Measurements from ENCODE around the gene SLBP. TPM values are rescaled to one million over a fixed set of nuclear protein-coding genes. Genes with fewer than 3 reads are reported as not detected.

SLBP gene
- total RNA-seq, 2 donors from 2014 or later: 46.7 to 84.5 TPM

DNA sequence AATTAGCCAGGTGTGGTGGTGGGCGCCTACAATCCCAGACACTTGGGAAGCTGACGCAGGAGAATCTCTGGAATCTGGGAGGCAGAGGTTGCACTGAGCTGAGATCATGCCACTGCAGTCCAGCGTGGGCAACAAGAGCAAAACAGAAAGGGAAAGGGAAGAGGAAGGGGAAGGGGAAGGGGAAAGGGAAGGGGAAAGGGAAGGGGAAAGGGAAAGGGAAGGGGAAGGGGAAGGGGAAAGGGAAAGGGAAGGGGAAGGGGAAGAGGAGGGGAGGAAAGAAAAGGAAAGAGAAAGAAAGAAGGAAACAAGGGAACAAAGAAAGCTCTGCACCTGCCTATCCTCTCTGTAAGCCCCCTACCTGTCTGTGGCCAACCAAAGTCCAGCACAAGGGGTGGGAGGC is 63.2 kb downstream of the SLBP start:
- TF ChIP-seq POLR2A (IDR thresholded peaks at IDR 0.05) (no peak), POLR2AphosphoS5 (IDR thresholded peaks at IDR 0.05) (no peak)
- TF ChIP-seq, protein P1, sequence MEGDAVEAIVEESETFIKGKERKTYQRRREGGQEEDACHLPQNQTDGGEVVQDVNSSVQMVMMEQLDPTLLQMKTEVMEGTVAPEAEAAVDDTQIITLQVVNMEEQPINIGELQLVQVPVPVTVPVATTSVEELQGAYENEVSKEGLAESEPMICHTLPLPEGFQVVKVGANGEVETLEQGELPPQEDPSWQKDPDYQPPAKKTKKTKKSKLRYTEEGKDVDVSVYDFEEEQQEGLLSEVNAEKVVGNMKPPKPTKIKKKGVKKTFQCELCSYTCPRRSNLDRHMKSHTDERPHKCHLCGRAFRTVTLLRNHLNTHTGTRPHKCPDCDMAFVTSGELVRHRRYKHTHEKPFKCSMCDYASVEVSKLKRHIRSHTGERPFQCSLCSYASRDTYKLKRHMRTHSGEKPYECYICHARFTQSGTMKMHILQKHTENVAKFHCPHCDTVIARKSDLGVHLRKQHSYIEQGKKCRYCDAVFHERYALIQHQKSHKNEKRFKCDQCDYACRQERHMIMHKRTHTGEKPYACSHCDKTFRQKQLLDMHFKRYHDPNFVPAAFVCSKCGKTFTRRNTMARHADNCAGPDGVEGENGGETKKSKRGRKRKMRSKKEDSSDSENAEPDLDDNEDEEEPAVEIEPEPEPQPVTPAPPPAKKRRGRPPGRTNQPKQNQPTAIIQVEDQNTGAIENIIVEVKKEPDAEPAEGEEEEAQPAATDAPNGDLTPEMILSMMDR (IDR thresholded peaks at IDR 0.05): no peak
- DNase-seq (ENCODE audit: low spot score): no peak
- Histone ChIP-seq H3K4me3 (no peak overlapping the region), H3K4me1 (replicated peaks) (no peaks in the 10 kb centered on the region), H3K27ac (no peak overlapping the region), H3K9me3 (no peaks in the 10 kb centered on the region), H3K36me3 (no peaks in the 10 kb centered on the region), H3K27me3 (replicated peaks; ENCODE audit: insufficient read depth) (no peaks in the 10 kb centered on the region)
- intact Hi-C loops (cut with DNase I): no loop called here
- WGBS: 83% methylated on average over 3 of the region's 3 CpGs

DNA sequence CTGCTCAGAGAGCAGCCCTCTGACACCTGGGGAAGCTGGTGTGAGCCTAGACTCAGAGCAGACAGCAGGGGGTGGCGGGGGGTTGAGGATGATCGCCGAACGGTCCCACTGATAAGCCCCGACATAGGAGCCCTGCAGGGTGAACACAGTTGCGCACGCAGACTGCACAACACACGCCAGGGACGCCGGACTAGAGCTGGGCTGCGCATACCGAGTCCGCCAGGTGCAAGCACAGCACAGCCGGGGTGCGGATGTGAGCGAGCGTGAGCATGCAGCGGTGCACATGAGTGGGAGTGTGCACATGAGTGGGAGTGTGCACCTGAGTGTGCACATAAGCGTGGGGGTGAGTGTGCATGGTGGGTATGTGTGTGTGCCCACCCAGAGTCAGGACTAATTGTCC is 64.7 kb downstream of the SLBP start:
- TF ChIP-seq POLR2A (IDR thresholded peaks at IDR 0.05) (no peak), POLR2AphosphoS5 (IDR thresholded peaks at IDR 0.05) (no peak)
- TF ChIP-seq, protein P1 (IDR thresholded peaks at IDR 0.05): no peak
- intact Hi-C loops (cut with DNase I): no loop called here
- WGBS: 89% methylated on average over 19 of the region's 19 CpGs
- H3K36me3 ChIP-seq: no peaks in the 10 kb centered on the region
- no peaks in the 10 kb centered on the region for H3K4me1 ChIP-seq (replicated peaks)
- H3K9me3 ChIP-seq: no peaks in the 10 kb centered on the region
- no peaks in the 10 kb centered on the region for H3K27me3 ChIP-seq (replicated peaks; ENCODE audit: insufficient read depth)
- H3K4me3 ChIP-seq: no peak overlapping the region
- no peak overlapping the region for H3K27ac ChIP-seq
- no peak for DNase-seq (ENCODE audit: low spot score)

DNA sequence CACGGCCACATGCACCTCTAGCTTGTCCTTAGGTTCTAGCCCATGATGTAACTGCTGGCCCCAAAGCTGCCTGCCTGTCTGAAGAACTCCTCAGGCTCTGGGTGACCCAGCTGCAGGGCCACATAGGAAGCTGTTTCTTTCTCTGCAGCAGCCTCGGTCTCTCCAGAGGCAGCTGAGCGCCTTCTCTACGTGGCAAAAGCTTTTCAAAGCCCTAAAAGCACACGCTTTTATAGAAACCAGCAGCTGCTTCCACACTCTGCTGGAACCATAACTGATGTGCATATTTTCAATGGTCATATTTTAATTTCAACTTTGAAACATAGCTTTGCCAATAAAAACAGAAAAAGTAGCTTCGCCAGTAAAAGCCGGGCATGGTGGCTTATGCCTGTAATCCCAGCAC is 65.4 kb downstream of the SLBP start:
- TF ChIP-seq, protein P1 (IDR thresholded peaks at IDR 0.05): no peak
- TF ChIP-seq POLR2A (IDR thresholded peaks at IDR 0.05): no peak
- TF ChIP-seq POLR2AphosphoS5 (IDR thresholded peaks at IDR 0.05): no peak
- no peaks in the 10 kb centered on the region for H3K36me3 ChIP-seq
- intact Hi-C loops (cut with DNase I): no loop called here
- no peak overlapping the region for H3K4me3 ChIP-seq
- no peak for DNase-seq (ENCODE audit: low spot score)
- no peaks in the 10 kb centered on the region for H3K27me3 ChIP-seq (replicated peaks; ENCODE audit: insufficient read depth)
- H3K4me1 ChIP-seq (replicated peaks): no peaks in the 10 kb centered on the region
- H3K27ac ChIP-seq: no peak overlapping the region
- H3K9me3 ChIP-seq: no peaks in the 10 kb centered on the region
- WGBS: 81% methylated on average over 7 of the region's 7 CpGs

DNA sequence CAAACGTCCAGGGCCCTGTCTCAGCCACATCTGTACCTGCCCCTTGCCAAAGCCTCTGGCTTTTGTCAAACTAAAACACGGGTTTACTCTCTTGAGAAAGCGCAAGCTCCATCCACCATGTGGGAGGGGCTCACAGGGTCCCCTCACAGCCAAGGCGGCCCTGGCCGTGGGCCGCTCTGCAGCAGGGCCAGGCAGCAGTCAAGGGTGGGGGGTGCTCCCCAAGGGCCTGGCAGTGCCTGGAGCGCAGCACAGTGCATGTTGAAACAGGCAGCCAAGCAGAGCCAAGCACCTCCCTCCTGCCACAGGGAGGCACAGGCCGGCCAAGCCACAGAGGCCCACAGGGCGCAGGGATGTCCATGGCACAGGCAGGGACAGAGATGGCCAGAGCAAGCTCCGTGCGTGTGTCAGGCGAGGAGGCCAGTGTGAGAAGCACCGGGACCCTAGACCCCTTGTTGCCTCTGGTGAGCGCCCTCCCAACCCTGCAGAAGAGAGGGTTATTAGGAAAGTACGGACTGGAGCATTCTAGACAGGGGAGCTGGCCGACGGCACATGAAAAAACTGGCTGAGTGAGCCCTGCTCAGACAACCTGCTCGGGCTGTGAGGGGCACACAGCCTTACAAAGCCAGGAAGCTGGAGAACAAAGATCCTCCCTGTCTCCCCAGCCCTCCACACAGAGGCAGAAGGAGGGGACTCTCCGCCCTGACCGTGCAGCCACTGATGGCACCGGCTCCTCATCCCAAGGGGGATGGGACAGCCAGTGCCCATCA is 67.0 kb downstream of the SLBP start:
- peak; percentile 45 for DNase-seq (ENCODE audit: low spot score)
- peak overlapping the region in 1 of 2 donors; percentile 3 for H3K27ac ChIP-seq
- H3K4me3 ChIP-seq: no peak overlapping the region
- TF ChIP-seq POLR2AphosphoS5 (IDR thresholded peaks at IDR 0.05) (peak; percentile 40), POLR2A (IDR thresholded peaks at IDR 0.05) (no peak)
- TF ChIP-seq, protein P1 (IDR thresholded peaks at IDR 0.05): peak in 1 of 4 experiments; percentile 9
- no peaks in the 10 kb centered on the region for H3K27me3 ChIP-seq (replicated peaks; ENCODE audit: insufficient read depth)
- no peaks in the 10 kb centered on the region for H3K4me1 ChIP-seq (replicated peaks)
- H3K9me3 ChIP-seq: no peaks in the 10 kb centered on the region
- WGBS: 24% methylated on average over 21 of the region's 21 CpGs
- intact Hi-C loops (cut with DNase I): no loop called here
- no peaks in the 10 kb centered on the region for H3K36me3 ChIP-seq
